DND-41 (cell line): Measurements from ENCODE around the gene C1orf167.

ENCODE experiments used
- ATAC-seq: fragments of 200-7000 bp; cut with Tn5 transposase; 3 replicates; pipeline ENCODE4 v1.9.1; 2021; ENCODE audit warnings: low read depth; ENCODE audit not compliant: insufficient read depth
- DNase-seq: peaks from one replicate; pipeline ENCODE4 v3.0.0-alpha.2; 2020
- H2AFZ ChIP-seq: 2 replicates; pipeline ENCODE4 v1.6.0; 2012; ENCODE audit warnings: low read depth, low read length
- H3K27ac ChIP-seq: 2 replicates; pipeline ENCODE4 v1.5.1; 2012; ENCODE audit warnings: low read length, inconsistent platforms
- H3K27me3 ChIP-seq: fragments of 200-600 bp; sonication (generic); 2 replicates; pipeline ENCODE4 v1.6.0; 2012; ENCODE audit warnings: low read length, mild to moderate bottlenecking, inconsistent platforms; ENCODE audit not compliant: insufficient read depth, poor library complexity
- H3K36me3 ChIP-seq: 2 replicates; pipeline ENCODE4 v1.5.1; 2012; ENCODE audit warnings: low read length, inconsistent platforms; ENCODE audit not compliant: insufficient read depth
- H3K4me1 ChIP-seq: 2 replicates; pipeline ENCODE4 v1.5.1; 2012; ENCODE audit warnings: mild to moderate bottlenecking, low read length; ENCODE audit not compliant: insufficient read depth
- H3K4me2 ChIP-seq: 2 replicates; pipeline ENCODE4 v1.6.0; 2012; ENCODE audit warnings: mild to moderate bottlenecking, moderate library complexity, low read length, inconsistent platforms; ENCODE audit not compliant: insufficient read depth
- H3K4me3 ChIP-seq, 2 experiments: fragments of 200-600 bp in 1 of 2; shearing (Covaris generic) in 1 of 2; 2 replicates each; pipeline ENCODE4 v1.5.1; 2012 to 2016; ENCODE audit warnings: inconsistent platforms in 2 of 2, low read length in 2 of 2, mild to moderate bottlenecking in 2 of 2, low read depth in 1 of 2, moderate library complexity in 1 of 2
- H3K79me2 ChIP-seq: 2 replicates; pipeline ENCODE4 v1.6.0; 2012; ENCODE audit warnings: low read length, inconsistent platforms; ENCODE audit not compliant: insufficient read depth
- H3K9ac ChIP-seq: 2 replicates; pipeline ENCODE4 v1.6.0; 2012; ENCODE audit warnings: low read depth, mild to moderate bottlenecking, inconsistent platforms, low read length, moderate library complexity
- H3K9me3 ChIP-seq: 2 replicates; pipeline ENCODE4 v1.5.1; 2012; ENCODE audit warnings: low read length, moderate library complexity, mild to moderate bottlenecking, inconsistent platforms; ENCODE audit not compliant: insufficient read depth, severe bottlenecking
- H4K20me1 ChIP-seq: 2 replicates; pipeline ENCODE4 v1.6.0; 2012; ENCODE audit warnings: low read length; ENCODE audit not compliant: insufficient read depth
- EZH2 ChIP-seq: IDR thresholded peaks from 3 replicates; pipeline ENCODE4 v1.6.1; 2012; ENCODE audit warnings: borderline replicate concordance, low read depth, mild to moderate bottlenecking, moderate library complexity, low read length, inconsistent platforms; ENCODE audit not compliant: severe bottlenecking
- TF ChIP-seq, protein P1 (sequence below): IDR thresholded peaks from 2 replicates; pipeline ENCODE4 v1.5.1; 2012; ENCODE audit warnings: borderline replicate concordance, low read length, moderate library complexity, mild to moderate bottlenecking; ENCODE audit not compliant: poor library complexity, severe bottlenecking; ENCODE audit errors: extremely low read depth

C1orf167 gene

DNA sequence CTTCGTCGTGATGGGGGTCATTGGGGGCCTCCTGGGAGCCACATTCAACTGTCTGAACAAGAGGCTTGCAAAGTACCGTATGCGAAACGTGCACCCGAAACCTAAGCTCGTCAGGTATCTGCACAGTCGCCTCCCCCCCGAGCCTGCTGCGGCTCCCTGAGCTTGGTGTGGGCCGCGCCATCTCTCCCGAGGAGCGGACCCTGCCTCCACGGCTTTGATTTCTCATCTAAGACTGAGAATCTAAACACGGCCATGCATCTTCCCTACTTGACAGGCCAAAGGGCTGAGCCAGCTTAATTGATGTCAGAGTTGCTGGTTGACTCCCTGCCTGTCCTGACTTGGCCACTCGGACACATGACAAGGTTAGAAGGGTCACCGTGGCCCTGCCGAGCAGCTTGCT is 66.5 kb downstream of the C1orf167 start:
- Histone ChIP-seq H3K27ac (no peak overlapping the region), H2AFZ (no peak overlapping the region), H4K20me1 (peaks cover 3% of the 10 kb centered on the region; the same call in 1 of the 2 replicates), H3K27me3 (no peaks in the 10 kb centered on the region), H3K4me2 (no peak overlapping the region), H3K4me1 (no peaks in the 10 kb centered on the region), H3K36me3 (peaks cover 95% of the 10 kb centered on the region), H3K9me3 (no peaks in the 10 kb centered on the region), H3K4me3 (no peak overlapping the region), H3K9ac (no peak overlapping the region), H3K79me2 (no peaks in the 10 kb centered on the region)
- no peak for TF ChIP-seq EZH2
- TF ChIP-seq, protein P1, sequence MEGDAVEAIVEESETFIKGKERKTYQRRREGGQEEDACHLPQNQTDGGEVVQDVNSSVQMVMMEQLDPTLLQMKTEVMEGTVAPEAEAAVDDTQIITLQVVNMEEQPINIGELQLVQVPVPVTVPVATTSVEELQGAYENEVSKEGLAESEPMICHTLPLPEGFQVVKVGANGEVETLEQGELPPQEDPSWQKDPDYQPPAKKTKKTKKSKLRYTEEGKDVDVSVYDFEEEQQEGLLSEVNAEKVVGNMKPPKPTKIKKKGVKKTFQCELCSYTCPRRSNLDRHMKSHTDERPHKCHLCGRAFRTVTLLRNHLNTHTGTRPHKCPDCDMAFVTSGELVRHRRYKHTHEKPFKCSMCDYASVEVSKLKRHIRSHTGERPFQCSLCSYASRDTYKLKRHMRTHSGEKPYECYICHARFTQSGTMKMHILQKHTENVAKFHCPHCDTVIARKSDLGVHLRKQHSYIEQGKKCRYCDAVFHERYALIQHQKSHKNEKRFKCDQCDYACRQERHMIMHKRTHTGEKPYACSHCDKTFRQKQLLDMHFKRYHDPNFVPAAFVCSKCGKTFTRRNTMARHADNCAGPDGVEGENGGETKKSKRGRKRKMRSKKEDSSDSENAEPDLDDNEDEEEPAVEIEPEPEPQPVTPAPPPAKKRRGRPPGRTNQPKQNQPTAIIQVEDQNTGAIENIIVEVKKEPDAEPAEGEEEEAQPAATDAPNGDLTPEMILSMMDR = no peak
- no peak for ATAC-seq
- DNase-seq = no peak

DNA sequence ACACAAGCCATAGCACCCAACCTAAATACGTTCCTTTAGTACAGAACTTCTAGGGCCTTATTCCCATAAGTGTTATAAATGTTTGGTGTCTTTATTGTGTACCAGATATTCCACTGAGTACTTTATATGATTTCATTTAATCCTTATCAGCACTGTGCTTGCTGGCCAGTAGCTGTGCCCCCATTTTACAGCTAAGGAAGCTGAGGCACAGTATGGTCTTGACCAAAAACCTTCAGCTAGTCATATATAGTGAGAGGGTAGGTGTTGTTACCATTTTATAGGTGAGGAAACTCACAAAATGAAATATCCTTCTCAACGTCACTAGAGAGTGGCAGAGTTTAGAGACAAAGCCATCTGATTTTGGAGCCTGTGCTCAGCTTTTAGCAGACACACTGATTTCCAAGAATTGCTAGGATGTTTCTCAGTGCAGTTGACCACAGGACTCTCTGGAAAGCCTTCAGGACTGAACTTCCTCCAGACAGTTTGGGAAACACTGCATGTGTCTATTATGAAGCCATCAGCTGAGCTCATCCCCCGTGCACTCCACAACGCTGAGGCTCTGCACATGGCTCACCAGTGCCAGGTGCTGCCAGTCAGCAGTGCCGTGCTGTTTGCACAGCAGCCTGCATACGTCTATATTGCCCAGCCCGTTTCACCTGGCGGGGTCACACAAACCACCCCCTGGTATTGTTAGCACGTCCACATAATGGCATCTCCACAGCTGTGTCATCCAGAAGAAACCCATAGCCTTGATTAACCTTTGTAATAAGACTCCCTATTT is 70.1 kb downstream of the C1orf167 start:
- Histone ChIP-seq H3K4me2 (no peak overlapping the region), H3K36me3 (peaks cover 93% of the 10 kb centered on the region), H3K9ac (no peak overlapping the region), H3K9me3 (no peaks in the 10 kb centered on the region), H3K27me3 (no peaks in the 10 kb centered on the region), H3K27ac (no peak overlapping the region), H4K20me1 (peaks cover 16% of the 10 kb centered on the region), H3K79me2 (no peaks in the 10 kb centered on the region), H2AFZ (no peak overlapping the region), H3K4me1 (no peaks in the 10 kb centered on the region), H3K4me3 (no peak overlapping the region)
- no peak for ATAC-seq
- TF ChIP-seq, protein P1 = no peak
- no peak for TF ChIP-seq EZH2
- no peak for DNase-seq

DNA sequence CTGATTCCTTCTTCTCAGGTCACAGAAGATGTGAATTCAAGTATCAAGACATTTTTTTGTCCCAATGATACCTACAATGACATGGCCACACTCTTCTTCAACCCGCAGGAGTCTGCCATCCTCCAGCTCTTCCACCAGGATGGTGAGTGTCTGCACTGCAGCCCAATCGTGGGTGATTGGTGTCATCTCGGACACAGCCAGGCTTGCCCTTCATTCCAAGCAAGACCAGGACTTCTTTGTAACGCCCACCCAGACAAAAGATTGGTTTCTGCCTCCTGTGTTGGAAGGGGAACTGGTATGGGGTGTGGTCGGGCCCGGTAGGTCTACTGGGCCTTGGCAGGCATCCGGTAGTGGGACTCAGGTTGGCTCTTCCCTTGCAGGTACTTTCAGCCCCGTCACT is 71.5 kb downstream of the C1orf167 start:
- H4K20me1 ChIP-seq = peaks cover 25% of the 10 kb centered on the region
- H3K9ac ChIP-seq = no peak overlapping the region
- no peak overlapping the region for H2AFZ ChIP-seq

More for the DNA sequence above, 71.5 kb downstream of the C1orf167 start:
- Histone ChIP-seq H3K79me2 (no peaks in the 10 kb centered on the region), H3K4me1 (no peaks in the 10 kb centered on the region), H3K9me3 (no peaks in the 10 kb centered on the region), H3K36me3 (peaks cover 93% of the 10 kb centered on the region), H3K27ac (no peak overlapping the region), H3K4me2 (no peak overlapping the region), H3K27me3 (no peaks in the 10 kb centered on the region), H3K4me3 (no peak overlapping the region)
- TF ChIP-seq, protein P1 = no peak
- no peak for TF ChIP-seq EZH2
- no peak for DNase-seq
- ATAC-seq = no peak
